HG03520 (cell line): ENCODE results near the gene ZIM2.
"Not testable (repeated sequence)": the region's sequence is repeated elsewhere in the genome, so short reads cannot be mapped to it uniquely, and the experiment has no call there.

ENCODE experiments used
- ATAC-seq: cut with Tn5 transposase; IDR thresholded peaks from one replicate; pipeline ENCODE4 v1.9.1; 2021; ENCODE audit warnings: mild to moderate bottlenecking, moderate library complexity; ENCODE audit not compliant: unreplicated experiment

ZIM2 gene

DNA sequence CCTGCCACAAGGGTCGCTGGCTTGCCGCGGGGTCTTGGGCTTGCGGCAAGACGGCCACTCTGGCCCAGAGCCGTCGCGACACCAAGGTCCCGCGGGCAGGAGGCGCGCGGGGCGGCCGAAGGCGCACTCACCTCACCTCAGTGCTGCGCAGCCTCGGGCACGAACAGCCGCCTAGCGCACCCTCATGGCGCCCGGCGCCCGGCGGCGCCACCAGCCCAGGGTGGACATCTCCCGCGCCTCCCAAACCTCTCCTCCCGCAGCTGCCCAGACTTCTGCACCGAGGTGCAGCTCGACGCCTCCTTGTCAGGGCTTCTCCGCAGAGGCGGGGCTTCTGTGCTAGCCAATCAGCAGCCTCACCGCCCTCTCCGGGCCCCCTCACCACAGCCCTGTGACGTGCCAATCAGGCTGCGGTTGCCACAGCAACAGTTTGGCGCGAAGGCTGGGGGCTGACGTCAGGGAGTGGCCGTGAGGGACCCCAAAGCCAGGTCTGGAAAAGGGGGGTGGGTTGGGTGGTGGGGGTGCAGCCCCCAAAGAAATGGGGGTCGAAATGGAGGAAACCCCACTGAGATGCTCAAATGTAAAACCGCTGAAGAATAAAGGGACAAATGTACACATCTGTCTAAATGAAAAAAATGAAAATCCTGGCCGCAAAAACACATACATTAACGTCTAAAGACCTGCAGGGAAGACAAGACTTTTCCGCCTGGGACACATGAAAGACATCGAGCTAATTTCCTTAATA, at the start of gene ZIM2, which contains the start of gene PEG3:
ZIM2 (minus strand) TSS at position 276 of the 742 bp plus-strand sequence. CDS start 16,449 bp downstream, outside the sequence.
PEG3 (minus strand) TSS at position 276 of the 742 bp plus-strand sequence. CDS start 16,071 bp downstream, outside the sequence.
- no peak for ATAC-seq

DNA sequence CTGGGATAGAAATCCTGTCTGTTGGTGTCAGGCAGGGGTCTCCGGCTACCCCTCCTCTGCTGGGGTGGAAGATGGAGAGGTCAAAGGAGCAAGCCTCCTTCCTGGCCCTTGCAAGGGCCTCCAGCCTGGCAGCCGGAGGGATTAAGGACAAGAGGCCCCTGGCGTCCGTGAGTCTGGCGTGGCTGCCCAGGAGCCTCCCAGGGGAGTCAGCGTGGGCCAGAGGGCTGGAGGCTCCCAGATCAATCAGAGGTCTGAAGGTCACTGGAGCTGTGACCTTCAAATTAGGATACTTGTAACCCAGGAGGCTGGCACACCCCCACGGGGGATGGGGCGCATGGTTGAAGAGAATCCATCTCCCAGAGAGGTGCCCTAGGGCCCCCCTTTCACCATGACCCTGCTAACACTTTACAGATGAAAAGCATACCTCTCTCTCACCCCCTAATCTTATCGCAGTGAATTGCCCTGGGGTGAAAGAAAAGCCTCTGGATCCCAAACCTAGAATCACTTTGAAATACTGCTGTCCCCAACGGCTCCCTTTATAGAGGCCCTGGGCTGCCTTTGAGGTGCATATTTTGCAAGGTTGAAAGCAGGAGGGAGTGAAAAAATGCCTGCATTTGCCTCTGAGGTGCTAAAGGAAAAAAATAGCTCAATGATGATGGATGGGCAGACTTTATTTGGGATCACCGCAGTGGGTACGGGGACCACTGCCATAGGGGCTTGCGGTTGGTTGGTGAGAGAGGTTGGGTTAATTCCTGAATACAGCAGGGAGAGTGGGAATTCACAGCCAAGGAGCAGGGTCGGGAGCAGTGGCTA, 44.9 kb upstream of the ZIM2 start:
- ATAC-seq, result no peak

DNA sequence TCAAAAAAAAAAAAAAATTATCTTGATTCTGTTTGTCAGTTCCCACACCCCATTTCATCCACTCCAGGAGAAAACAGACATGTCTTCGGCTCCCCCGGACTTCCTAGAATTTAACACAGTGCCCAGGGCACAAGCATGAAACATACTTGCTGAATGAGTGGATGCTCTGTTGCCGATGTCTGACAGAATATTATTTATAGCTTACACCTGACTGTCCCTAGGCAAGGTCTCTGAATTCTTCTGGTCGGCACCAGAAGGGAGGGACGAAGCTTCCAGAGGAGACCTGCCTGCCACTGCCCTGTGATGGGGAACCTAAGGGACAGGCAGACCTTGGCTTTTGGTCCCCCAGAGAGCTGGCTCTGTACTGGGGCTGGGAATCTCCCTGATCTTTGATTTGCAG, 43.9 kb upstream of the ZIM2 start:
- ATAC-seq, result no peak

DNA sequence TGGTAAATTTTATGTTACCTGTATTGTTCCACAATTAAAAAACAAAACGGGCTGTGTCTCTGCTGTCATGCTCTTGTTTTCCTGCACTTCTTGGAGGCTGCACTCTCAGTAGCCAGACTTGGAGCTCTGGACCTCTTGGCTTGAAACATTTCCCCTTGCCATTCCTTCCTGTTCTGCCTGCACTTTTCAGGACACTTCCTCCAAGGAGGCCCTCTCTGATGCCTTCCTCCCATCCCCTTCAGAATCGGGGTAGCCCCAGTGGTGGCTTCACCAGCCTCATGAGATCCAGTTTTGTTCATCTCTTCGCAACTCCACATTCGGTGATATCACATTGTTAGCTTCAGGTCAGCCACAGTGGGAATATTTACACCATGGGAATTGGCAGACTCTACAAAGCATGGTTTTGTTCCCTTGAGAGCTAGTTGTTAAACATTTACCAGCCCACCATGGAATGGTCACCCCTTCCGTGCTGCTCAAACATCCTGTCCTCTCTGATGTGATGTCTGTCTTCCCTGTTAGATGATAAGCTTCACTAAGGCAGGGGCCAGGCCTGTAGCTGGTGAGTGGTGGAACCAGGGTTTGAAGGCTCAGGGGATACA, 40.2 kb upstream of the ZIM2 start:
- no peak for ATAC-seq

DNA sequence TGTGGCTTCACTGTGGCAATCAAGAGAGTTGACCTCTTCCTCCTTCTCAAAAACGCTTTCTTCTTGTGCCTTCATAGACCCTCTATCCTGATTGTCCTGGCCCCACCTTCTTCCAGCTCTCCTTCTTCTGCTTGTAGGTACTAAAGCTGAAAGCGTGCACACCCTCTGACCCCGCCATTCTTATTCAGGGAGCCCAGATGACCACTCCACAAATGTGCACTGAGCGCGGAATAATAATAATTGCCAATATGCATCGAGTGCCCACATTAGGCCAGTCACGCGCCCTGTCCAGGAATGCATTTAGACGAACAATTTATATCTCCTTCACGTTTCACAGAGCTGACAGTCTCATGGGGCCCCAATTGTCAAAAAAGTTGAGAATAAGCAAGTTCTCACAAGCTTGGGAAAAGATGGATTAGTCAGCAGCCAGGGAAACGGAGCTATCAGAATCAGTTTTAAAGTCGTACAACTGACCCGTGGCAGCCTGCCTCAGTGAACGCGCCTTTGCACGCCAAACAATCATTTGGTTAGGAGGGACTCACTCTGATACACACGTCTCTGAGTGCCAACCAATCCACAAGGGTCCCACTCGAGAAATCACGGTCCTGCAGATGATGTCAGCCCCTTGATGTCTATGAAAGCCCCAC, 36.7 kb upstream of the ZIM2 start:
- ATAC-seq, result no peak

DNA sequence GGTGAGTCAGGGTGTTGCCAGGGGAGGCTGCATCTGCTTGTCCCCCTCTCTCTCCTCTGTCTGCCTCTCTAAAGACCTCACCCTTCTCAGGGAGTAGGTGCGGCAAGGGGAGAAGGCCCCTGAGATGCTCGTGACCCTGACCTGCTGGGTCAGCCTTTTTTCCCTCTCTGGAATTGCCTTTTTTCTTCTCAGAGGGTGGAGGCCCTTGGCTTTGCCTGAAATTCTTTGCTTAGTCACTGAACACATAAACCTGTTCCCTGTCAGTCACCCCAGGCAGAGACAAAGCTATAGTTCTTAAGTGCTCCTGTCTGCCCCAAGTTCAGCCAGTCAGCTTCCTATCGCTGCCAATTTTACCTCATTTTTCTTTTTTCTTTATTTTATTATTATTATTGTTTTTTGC, 35.2 kb upstream of the ZIM2 start:
- no peak for ATAC-seq

DNA sequence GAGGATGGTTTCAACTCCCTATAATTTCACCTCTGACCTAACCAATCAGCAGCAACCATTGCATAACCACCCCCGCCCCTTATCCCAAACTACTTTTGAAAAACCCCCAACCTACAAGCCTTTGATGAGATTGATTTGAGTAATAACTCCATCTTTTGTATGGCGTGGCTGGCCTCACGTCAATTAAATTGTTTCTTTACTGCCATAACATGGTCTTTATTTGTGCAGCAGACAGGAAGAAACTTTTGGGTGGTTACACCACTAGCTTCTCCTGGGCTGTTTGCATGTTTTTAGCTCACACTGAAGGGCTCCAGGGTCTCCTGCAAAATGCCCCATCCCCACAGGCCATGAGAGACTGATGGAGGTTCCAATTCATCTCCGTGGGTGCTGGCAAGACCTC, 34.0 kb upstream of the ZIM2 start:
- ATAC-seq, result no peak

DNA sequence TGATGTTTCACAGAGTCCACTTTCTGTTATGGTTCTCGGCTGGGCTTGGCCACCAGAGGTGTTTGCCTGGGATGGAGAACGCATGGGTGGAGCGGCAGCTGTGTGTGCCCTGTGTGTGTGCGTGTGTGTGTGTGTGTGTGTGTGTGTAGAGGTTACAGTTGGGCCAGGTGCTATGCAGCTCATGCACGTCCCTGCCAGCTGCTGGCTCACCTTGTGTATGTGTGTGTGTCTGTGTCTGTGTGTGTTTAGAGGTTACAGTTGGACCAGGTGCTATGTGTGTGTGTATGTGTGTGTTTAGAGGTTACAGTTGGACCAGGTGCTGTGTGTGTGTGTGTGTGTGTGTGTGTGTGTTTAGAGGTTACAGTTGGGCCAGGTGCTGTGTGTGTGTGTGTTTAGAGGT, 33.0 kb upstream of the ZIM2 start:
- no peak for ATAC-seq

DNA sequence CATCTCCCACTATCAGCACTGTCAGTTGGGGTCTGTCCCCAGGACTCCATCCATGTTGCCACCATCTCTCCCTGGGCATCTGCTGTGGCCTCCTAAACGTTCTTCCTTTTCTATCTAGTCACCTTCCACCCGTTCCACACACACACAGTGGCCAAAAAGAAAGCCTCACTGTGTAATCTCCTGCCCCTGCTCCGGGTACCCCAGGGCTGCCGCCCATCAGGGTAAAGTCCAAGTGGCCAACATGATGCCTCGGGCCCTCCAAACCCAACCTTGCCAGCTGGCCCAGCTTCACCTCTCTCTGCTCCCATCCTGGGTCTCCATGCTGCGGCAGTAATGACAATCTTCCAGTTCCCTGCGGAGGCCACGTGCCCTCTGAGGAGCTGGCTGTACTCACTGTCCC, 29.4 kb upstream of the ZIM2 start:
- no peak for ATAC-seq

DNA sequence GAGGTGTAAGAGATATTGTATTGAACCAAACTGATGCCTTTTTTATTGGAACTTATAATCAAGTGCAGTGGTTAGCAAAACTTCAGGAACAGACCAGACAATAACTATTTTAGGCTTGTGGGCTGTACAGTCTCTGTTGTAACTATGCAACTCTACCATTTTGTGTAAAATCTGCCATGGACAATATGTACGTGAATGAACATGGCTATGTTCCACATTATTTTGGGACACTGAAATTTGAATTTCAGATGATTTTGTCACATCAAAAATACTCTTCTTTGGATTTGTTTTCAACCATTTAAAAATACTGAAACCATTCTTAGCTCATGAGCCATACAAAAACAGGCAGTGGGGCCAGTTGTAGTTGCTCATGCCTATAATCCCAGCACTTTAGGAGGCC, 27.9 kb upstream of the ZIM2 start:
- no peak for ATAC-seq

DNA sequence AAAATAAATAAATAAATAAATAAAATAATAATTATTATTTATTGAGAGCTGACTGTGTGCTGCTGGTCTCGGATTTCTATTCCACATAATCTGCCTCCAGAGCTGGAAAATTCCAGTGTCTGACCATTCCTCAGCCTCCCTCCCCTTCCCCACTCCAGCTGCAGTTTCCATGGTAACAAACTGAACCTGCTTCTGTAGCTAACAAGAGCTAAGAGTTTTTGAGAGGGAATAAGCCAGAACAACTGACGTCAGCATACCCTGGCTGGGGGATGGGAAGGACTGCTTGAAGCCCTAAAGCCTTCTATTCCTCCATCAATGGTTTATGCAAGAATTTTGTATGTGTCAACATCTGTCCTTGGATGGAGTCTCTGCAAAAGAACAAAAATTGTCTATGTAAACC, 26.0 kb upstream of the ZIM2 start:
- ATAC-seq, result no peak

DNA sequence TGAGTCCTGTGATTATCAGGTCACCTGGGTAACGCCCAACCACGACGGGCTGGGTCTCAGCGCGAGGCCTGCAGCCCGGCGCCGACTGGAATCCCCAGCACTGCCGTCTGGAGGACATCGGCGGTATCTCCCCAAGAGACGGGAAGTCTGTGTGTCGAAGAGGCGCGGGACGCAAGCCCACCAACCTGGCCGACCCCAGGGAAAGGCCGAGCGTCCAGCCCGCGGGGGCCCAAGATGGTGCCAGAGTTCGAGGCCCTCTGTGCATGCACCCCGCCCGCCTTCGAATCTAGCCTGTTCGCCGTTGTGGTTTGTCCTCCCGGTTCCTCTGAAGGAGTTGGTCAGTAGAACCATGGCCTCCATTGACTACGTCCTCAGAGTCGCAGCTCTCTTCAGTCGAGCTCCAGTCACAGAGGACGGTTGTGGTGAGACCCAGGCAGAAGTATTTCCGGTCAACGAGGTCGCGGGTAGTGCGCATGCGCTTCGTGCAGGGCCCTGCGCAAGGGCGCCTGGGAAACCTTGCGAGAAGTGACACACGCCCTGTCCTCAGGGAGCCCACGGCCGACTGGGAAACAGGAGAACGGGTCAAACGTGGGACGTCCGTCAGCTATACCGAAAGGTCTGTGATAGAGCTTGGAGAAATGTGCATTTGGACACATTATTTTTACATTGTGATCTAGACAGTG, 24.1 kb upstream of the ZIM2 start:
- ATAC-seq, result no peak

DNA sequence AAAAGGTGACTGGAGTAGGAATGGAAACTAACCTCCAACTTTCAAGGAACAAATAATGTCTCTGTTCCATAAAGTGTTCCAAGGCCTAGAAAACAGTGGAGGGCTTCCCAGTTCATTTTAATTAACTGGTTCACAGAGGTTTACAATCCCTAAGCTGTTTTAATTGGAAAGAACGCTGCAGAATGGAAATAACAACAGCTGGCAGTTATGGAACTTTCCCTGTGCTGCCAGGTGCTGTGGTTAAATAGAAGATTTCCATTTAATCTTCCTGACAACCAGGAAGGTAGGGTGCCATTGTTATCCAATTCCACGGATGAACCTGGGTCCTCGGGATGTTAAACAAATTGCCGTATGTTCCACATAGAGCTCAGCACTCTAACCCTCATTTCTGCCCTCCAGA, 22.2 kb upstream of the ZIM2 start:
- no peak for ATAC-seq

DNA sequence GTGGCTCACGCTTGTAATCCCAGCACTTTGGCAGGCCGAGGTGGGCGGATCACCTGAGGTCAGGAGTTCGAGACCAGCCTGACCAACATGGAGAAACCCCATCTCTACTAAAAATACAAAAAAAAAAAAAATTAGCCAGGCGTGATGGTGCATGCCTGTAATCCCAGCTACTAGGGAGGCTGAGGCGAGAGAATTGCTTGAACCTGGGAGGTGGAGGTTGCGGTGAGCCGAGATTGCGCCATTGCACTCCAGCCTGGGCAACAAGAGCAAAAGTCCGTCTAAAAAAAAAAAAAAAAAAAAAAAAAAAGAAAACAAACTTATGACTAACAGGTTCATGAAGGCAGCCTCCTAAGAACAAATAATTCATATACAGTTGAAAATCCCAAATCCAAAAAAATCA, 19.9 kb upstream of the ZIM2 start:
- not testable (repeated sequence) for ATAC-seq

DNA sequence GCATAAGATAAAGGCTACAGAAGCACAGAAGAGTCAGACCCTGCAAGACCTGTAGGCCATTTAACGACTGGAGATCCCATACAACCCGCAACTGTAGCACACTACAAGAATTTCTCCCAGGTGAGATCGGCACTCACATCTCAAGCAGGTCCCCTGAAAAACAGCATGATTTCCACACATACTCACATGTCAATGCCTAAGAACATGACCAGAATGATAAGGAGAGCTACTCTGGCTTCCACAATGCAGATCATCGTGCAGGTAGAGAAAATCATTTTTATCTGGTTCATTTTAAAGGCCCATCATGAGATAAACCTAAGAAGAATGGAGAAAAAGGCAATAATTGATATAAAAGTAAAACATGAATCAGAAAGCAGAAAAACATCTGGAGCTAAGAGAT, 17.5 kb upstream of the ZIM2 start:
- ATAC-seq, result no peak

DNA sequence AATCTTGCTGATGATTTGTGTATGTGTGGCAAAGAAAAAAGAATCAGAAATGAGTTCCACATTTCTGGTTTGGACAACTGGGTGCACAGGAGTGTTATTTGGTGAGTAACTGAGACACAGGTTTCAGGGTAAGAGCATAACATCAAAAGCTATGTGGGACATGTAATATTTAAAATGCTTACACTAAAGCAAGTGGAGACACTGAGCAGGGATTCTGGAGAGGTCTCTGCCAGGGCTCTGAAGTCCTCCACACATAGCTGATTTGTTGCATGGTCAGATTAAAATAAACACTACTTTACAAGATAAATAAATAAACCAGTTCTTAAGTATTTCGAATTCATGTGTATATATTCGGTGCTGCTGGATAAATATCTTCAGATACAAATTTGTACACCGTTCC, 16.3 kb upstream of the ZIM2 start:
- no peak for ATAC-seq

DNA sequence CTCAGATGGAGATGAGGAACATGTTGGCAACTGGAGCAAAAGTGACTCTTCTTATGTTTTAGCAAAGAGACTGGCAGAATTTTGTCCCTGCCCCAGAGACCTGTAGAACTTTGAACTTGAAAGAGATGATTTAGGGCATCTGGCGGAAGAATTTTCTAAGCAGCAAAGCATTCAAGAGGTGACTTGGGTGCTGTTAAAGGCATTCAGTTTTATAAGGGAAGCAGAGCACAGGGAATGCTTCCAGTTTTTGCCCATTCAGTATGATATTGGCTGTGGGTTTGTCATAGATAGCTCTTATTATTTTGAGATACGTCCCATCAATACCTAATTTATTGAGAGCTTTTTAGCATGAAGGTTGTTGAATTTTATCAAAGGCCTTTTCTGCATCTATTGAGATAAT, 11.8 kb upstream of the ZIM2 start:
- ATAC-seq, result not testable (repeated sequence)

DNA sequence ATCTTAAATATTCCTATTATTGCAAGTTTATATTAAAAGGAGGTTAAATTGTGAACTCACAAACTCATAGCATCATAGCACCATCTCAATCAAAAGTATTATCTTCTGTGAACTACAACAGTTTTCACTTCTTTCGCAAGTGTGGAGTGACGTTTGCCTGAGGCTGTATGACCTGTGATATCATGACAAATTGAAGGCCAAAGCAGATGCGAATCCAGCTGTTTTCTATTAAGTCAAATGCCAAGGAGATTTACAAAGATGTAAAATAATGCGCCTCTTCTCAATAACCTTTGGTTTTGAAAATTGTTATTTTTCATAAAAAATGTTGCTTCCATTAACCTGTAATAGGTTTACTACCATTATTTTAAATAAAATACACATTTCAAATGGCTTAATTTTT, 7.6 kb upstream of the ZIM2 start:
- ATAC-seq, result no peak

DNA sequence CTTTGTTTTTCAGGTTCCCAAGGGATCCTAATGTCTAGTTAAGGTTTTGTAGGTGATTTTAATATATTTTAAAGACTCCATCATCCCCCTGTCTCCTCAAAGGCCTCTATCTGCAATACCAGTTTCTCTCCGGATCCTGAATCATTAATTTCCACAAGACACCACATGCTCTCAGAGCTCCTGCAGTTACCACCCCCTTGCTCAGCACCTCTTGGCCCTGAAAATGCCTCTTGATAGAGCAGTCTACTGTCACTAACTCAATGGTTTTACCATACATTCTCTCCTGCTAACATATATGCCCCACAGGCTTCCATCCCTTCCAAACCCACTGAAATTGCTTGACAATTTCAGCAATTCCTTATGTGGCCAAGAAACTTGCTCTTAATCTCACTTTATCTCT, 1.9 kb upstream of the ZIM2 start:
- ATAC-seq, result no peak

DNA sequence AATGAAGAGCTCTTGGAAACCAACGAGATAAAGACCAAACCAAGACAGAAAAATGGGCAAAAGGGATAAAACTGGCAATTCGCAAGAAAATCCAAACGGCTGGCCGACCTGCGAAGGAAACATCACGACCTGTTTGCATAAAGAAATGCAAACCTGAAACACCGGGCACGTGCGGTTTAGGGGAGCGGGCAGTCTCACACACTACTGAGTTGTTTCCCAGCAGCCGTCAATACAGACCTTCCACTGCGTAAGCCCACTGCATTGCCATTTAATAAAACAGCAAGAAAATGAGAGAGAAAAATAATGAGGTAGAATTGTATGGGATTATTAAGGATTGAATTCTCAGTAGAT, 642 bp upstream of the ZIM2 start:
- no peak for ATAC-seq
